HFFc6 (cell line): ENCODE measurements around the gene CD3E. TPM values are rescaled to one million over a fixed set of nuclear protein-coding genes. Genes with fewer than 3 reads are reported as not detected.
"Not testable (repeated sequence)": the region's sequence is repeated elsewhere in the genome, so short reads cannot be mapped to it uniquely, and the experiment has no call there.

Experiments used
- DNase-seq: peaks from one replicate; pipeline ENCODE4 v3.0.0-alpha.2; 2018
- H3K27ac Mint-ChIP-seq: 2 replicates; pipeline ENCODE4 v1.8.0; 2020; ENCODE audit warnings: mild to moderate bottlenecking, mixed read lengths
- H3K27me3 Mint-ChIP-seq: 2 replicates; pipeline ENCODE4 v1.8.0; 2021; ENCODE audit warnings: mild to moderate bottlenecking, moderate library complexity, mixed read lengths; ENCODE audit not compliant: insufficient read depth
- H3K36me3 Mint-ChIP-seq: 2 replicates; pipeline ENCODE4 v1.8.0; 2021; ENCODE audit warnings: low read depth, mixed read lengths
- H3K4me1 Mint-ChIP-seq: 2 replicates; pipeline ENCODE4 v1.8.0; 2020; ENCODE audit warnings: low read depth, mixed read lengths
- H3K4me3 Mint-ChIP-seq: 2 replicates; pipeline ENCODE4 v1.8.0; 2020; ENCODE audit warnings: mild to moderate bottlenecking, moderate library complexity, mixed read lengths
- H3K9me3 Mint-ChIP-seq: 2 replicates; pipeline ENCODE4 v1.8.0; 2020; ENCODE audit warnings: mild to moderate bottlenecking, mixed read lengths
- CTCF ChIP-seq: fragments of 200-600 bp; sonication (generic); IDR thresholded peaks from 2 replicates; pipeline ENCODE4 v1.5.0; 2021; ENCODE audit warnings: antibody characterized with exemption, mild to moderate bottlenecking
- total RNA-seq, 6 experiments: library from RNA; stranded (reverse); fragmentation: NEBNext Ultra II Directional; extraction: Animal tissue kit (Norgen Biotek cat#: 25700); gene quantifications; 2 replicates in 1 of 6; 3 replicates in 5 of 6; pipeline ENCODE4 v1.2.3, GENCODE V29; 2021

CD3E gene
- total RNA-seq, 6 experiments from 2014 or later, result not detected

GRCh38 chr11:118301600-118302195 is 2.8 kb upstream of the CD3E start:
- no peak for TF ChIP-seq CTCF
- no peak for DNase-seq
- H3K4me3 Mint-ChIP-seq, result no peak overlapping the region
- no peaks in the 10 kb centered on the region for H3K4me1 Mint-ChIP-seq
- H3K27ac Mint-ChIP-seq, result no peak overlapping the region
- H3K9me3 Mint-ChIP-seq, result no peaks in the 10 kb centered on the region
- peaks cover 40% of the 10 kb centered on the region for H3K27me3 Mint-ChIP-seq
- H3K36me3 Mint-ChIP-seq, result no peaks in the 10 kb centered on the region

- Mint-ChIP-seq H3K36me3 (no peaks in the 10 kb centered on the region), H3K9me3 (no peaks in the 10 kb centered on the region), H3K4me3 (no peak overlapping the region), H3K4me1 (no peaks in the 10 kb centered on the region), H3K27me3 (peaks cover 48% of the 10 kb centered on the region), H3K27ac (no peak overlapping the region)
- no peak for TF ChIP-seq CTCF
- no peak for DNase-seq
Observed at GRCh38 chr11:118304227-118304567, 333 bp upstream of the CD3E start.

GRCh38 chr11:118305726-118306125 is 1.2 kb downstream of the CD3E start:
- TF ChIP-seq CTCF, result no peak
- Mint-ChIP-seq H3K9me3 (no peaks in the 10 kb centered on the region), H3K4me1 (no peaks in the 10 kb centered on the region), H3K27me3 (peaks cover 46% of the 10 kb centered on the region), H3K27ac (no peak overlapping the region), H3K36me3 (no peaks in the 10 kb centered on the region), H3K4me3 (no peak overlapping the region)
- DNase-seq, result no peak

- Mint-ChIP-seq H3K4me3 (no peak overlapping the region), H3K9me3 (no peaks in the 10 kb centered on the region), H3K27me3 (peaks cover 39% of the 10 kb centered on the region), H3K27ac (no peak overlapping the region), H3K4me1 (no peaks in the 10 kb centered on the region), H3K36me3 (no peaks in the 10 kb centered on the region)
- DNase-seq, result no peak
- TF ChIP-seq CTCF, result no peak
Observed at GRCh38 chr11:118306556-118306955, 2.0 kb downstream of the CD3E start.

GRCh38 chr11:118308995-118309528 is 4.5 kb downstream of the CD3E start:
- peaks cover 39% of the 10 kb centered on the region for H3K27me3 Mint-ChIP-seq
- H3K4me1 Mint-ChIP-seq, result not testable (repeated sequence)

GRCh38 chr11:118310271-118310670 is 5.7 kb downstream of the CD3E start:
- Mint-ChIP-seq H3K4me1 (no peaks in the 10 kb centered on the region; the same call in 1 of the 2 replicates), H3K4me3 (no peak overlapping the region), H3K27ac (no peak overlapping the region), H3K27me3 (peaks cover 40% of the 10 kb centered on the region), H3K9me3 (no peaks in the 10 kb centered on the region), H3K36me3 (no peaks in the 10 kb centered on the region)
- DNase-seq, result no peak
- TF ChIP-seq CTCF, result no peak

More at GRCh38 chr11:118308995-118309528, 4.5 kb downstream of the CD3E start:
- DNase-seq, H3K27ac Mint-ChIP-seq, H3K36me3 Mint-ChIP-seq, H3K9me3 Mint-ChIP-seq, H3K4me3 Mint-ChIP-seq: not testable (repeated sequence)
